ENCODE results near the gene FCRL4. TPM values are rescaled to one million over a fixed set of nuclear protein-coding genes. Genes with fewer than 3 reads are reported as not detected.
"Not testable (repeated sequence)": the region's sequence is repeated elsewhere in the genome, so short reads cannot be mapped to it uniquely, and the experiment has no call there.

FCRL4 gene
- total RNA-seq, 1 donor from 2014 or later, result not detected

DNA sequence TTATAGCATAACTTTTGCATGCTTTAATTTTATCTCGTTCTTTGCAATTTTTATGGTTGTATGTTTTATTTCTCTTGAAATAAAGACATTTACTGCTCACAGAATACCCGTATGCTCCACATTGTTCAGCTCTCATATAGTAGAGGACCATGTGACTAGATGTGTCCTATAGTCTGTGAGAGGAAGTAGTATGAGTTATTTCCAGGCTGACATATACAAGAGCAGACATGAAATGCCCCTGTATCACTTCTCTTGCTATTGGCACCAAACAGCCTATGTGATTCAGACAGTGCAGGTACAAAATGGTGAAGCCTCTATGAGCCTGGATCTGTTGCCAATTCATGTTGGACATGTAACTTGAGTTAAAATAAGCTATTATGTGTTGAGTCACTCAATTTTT is 39.8 kb downstream of the FCRL4 start:
- DNase-seq, result no peak
- TF ChIP-seq, protein P1, sequence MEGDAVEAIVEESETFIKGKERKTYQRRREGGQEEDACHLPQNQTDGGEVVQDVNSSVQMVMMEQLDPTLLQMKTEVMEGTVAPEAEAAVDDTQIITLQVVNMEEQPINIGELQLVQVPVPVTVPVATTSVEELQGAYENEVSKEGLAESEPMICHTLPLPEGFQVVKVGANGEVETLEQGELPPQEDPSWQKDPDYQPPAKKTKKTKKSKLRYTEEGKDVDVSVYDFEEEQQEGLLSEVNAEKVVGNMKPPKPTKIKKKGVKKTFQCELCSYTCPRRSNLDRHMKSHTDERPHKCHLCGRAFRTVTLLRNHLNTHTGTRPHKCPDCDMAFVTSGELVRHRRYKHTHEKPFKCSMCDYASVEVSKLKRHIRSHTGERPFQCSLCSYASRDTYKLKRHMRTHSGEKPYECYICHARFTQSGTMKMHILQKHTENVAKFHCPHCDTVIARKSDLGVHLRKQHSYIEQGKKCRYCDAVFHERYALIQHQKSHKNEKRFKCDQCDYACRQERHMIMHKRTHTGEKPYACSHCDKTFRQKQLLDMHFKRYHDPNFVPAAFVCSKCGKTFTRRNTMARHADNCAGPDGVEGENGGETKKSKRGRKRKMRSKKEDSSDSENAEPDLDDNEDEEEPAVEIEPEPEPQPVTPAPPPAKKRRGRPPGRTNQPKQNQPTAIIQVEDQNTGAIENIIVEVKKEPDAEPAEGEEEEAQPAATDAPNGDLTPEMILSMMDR (IDR thresholded peaks at IDR 0.05), result no peak
- no peak overlapping the region for H3K27ac ChIP-seq
- H3K4me1 ChIP-seq, result no peaks in the 10 kb centered on the region
- no peak for ATAC-seq
- intact Hi-C loops (cut with DNase I), result no loop called here
- H3K4me3 ChIP-seq, result no peak overlapping the region
- no peaks in the 10 kb centered on the region for H3K36me3 ChIP-seq
- H3K9me3 ChIP-seq, result no peaks in the 10 kb centered on the region
- H3K27me3 ChIP-seq (ENCODE audit: low read depth), result no peaks in the 10 kb centered on the region

DNA sequence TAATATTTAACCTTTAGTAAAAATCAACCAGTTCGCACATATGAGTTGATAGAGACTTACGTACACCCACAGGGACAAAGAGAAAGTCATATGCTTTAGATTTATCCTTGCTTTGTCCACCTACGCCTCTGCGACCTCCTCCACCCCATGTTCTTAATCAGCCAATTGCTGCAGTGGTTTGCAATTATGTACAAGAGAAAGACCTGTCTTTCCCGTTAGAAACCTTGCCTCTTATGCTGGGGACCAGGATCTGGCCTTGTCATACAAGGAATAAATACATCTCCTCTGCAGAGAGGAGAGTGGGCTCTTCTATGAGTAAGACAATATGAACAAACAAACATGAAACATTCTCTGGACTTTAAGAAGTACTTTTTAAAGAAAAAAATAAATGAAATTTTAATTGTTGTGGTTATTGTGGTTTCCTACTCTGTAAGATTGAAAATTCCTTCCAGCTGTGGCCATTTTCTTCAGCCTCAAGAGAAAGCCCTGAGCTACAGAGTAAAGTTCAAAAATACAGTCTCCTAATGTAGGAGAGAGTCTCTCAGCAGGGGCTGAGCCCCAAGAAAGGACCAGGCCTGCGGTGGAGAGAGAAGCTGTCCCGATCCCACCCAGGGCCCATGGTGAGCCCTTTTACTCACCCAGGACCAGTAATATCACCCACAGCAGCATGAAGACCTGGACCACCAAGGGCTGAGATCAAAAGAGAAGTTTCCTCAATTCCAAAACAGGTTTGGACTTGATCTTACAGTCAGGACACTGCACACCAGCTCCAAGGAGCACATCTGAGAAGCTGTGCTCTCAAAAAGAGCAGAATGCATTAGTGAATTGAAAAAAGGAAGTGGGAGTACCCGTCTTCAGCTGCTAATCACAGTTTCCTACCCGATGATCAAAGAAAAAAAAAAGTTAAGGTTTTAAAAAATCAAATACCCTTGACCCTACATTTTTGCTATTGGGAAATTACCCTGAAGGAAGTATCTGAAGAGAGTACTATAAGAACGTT is 45.9 kb downstream of the FCRL4 start, which contains the start of gene FCRL5:
Gene FCRL5, minus strand, starts transcription at position 822 of the 1,000 bp plus-strand sequence. Its CDS starts 153 bp downstream, at position 669.
- DNase-seq, result no peak
- no peak within 1 kb of the TSS for H3K27ac ChIP-seq
- no peak for ATAC-seq
- intact Hi-C loops (cut with DNase I), result no loop called here
- H3K27me3 ChIP-seq (ENCODE audit: low read depth), result no peaks in the 10 kb centered on the region
- TF ChIP-seq, protein P1 (IDR thresholded peaks at IDR 0.05), result no peak
- no peaks in the 10 kb centered on the region for H3K9me3 ChIP-seq
- H3K4me3 ChIP-seq, result no peak within 1 kb of the TSS
- H3K36me3 ChIP-seq, result no peaks in the 10 kb centered on the region
- no peaks in the 10 kb centered on the region for H3K4me1 ChIP-seq

DNA sequence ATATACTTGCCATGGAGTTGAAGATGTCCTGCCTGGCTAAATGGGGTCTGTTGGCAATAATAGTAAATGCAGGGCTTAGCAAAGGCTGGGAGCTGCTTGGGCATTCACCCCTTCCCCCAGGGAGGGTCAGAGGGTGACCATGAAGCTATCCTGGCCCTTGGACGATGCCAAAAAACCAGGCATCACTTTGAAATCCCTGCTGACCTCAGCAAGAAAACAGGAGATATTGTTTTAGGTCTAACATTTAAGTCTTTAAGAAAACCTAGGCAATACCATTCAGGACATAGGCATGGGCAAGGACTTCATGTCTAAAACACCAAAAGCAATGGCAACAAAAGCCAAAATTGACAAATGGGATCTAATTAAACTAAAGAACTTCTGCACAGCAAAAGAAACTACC is 49.8 kb downstream of the FCRL4 start:
- H3K4me1 ChIP-seq; H3K9me3 ChIP-seq; ATAC-seq; DNase-seq; H3K4me3 ChIP-seq; H3K36me3 ChIP-seq; H3K27ac ChIP-seq; intact Hi-C loops (cut with DNase I); H3K27me3 ChIP-seq (ENCODE audit: low read depth): not testable (repeated sequence)

DNA sequence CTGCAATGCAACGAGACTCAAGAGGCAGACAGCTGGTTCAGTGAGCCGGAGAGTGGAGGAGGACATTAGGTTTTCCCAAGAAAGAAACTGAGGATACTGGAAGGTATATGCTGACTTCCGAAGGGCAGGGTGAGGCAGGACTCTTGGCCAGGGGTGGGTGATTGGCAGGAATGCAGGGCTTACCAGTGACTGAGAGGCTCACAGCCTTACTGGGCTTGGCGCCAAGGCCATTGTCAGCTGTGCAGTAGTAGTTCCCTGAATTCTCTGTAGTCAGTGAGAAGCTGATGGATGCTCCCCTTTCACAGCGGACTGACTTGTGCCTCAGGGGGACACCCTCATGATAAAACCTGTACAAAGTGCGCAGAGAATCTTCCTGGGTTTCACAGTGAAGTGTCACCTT is 55.2 kb downstream of the FCRL4 start:
- intact Hi-C loops (cut with DNase I), result no loop called here
- TF ChIP-seq, protein P1 (IDR thresholded peaks at IDR 0.05), result no peak
- H3K9me3 ChIP-seq, result no peaks in the 10 kb centered on the region
- no peaks in the 10 kb centered on the region for H3K27me3 ChIP-seq (ENCODE audit: low read depth)
- H3K27ac ChIP-seq, result no peak overlapping the region
- H3K36me3 ChIP-seq, result no peaks in the 10 kb centered on the region
- ATAC-seq (peak in 1 of 2 donors; percentile 35), DNase-seq (peak; percentile 47)
- H3K4me3 ChIP-seq, result no peak overlapping the region
- no peaks in the 10 kb centered on the region for H3K4me1 ChIP-seq

DNA sequence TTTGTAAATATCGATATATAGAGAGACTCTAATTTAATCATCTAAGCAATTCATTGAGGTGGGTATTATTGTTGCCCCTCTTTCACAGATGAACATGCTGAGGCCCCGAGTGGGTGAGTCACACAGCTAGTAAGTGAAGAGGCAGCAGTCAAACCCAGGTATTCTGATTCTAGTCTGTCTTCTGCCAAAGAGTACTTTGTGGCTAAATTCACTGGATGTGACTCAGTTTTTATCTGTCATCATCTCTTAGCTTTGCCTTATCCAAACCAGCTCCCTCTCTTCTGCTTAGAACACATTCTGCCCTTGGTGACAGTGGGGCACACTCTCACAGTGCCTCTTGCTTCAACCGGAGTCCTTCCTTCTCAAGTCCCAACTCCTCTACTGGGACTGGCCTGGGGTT is 57.0 kb downstream of the FCRL4 start:
- intact Hi-C loops (cut with DNase I), result no loop called here
- no peaks in the 10 kb centered on the region for H3K4me1 ChIP-seq
- ATAC-seq (no peak), DNase-seq (no peak)
- no peak overlapping the region for H3K4me3 ChIP-seq
- H3K36me3 ChIP-seq, result no peaks in the 10 kb centered on the region
- H3K27me3 ChIP-seq (ENCODE audit: low read depth), result no peaks in the 10 kb centered on the region
- TF ChIP-seq, protein P1 (IDR thresholded peaks at IDR 0.05), result no peak
- no peak overlapping the region for H3K27ac ChIP-seq
- H3K9me3 ChIP-seq, result no peaks in the 10 kb centered on the region

DNA sequence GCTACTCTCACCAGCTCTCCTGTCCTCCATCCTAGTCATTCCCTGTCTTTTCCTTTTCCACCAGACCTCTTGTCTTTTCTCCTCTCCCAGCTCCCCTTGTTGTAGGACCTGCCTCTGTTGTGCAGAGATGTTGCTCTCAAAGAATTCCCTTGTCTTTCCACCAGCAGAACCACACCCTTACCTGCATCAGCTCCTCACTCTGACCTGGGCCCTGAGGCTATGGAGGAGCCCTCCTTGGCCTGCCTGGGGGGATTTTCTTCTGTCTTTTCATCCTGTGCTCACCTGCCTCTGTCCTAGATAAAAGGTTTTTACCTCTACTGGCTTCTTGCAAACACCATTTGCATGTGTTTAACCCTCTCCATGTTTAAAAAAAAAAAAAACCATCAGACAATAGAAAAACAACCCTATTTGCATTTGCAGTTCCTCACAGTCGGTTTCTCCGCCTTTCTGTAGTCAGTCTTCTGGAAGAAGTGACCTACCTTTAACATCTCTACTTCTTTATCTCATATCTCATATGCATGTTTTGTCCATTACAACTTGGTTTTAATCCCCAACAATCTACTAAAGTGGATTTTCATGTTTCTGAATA is 57.6 kb downstream of the FCRL4 start:
- Histone ChIP-seq H3K27me3 (ENCODE audit: low read depth) (no peaks in the 10 kb centered on the region), H3K36me3 (no peaks in the 10 kb centered on the region), H3K4me1 (no peaks in the 10 kb centered on the region), H3K9me3 (no peaks in the 10 kb centered on the region), H3K27ac (no peak overlapping the region), H3K4me3 (no peak overlapping the region)
- TF ChIP-seq, protein P1 (IDR thresholded peaks at IDR 0.05), result no peak
- intact Hi-C loops (cut with DNase I), result no loop called here
- DNase-seq, result no peak
- no peak for ATAC-seq
